ENCODE measurements around the gene SLC25A13.
"Not testable (repeated sequence)": the region's sequence is repeated elsewhere in the genome, so short reads cannot be mapped to it uniquely, and the experiment has no call there.

SLC25A13 gene

DNA sequence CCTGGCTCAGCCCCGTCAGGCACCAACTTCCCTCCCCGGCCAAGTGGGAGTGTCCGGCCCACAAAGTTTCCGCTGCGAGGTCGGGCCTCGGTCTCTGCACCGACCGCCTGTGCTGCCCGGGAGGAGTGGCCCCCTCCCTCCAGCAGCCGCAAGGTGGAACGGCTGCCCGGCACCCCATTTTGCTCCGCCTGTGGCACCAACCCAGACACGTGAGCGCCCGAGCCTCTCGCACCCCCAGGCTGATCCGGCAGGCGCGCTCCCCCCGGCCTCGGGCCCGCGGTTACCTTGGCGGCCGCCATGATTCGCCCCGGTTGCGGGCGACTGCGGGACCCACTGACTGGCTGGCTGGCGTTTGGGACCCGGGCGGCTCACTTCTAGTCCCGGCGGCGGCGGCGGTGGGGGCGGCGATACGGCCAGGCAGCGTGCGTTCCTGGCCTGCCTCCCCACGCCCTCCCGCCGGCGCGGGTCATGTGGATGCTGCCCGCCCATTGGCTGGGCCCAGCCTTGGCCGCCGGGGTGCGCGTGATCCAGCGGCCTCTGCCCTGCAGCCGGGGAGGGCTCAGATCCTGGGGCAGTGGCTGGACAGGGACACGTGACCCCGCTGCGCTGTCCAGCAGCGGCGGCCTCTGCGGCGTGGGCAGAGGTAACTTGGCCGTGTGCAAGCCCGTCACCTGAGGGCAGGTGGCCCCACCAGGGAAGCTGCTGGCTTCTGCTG is at the start of gene SLC25A13:
TSS of gene SLC25A13 (minus strand) at position 441 of the 715 bp plus-strand sequence. CDS start at position 299, 142 bp downstream.
- Histone ChIP-seq H3K27ac (ENCODE audit: low read length) (no peak within 1 kb of the TSS), H3K9me3 (ENCODE audit: control insufficient read depth, insufficient read depth, low read length) (no peaks in the 10 kb centered on the region), H3K4me3 (ENCODE audit: low read length) (peak within 1 kb of the TSS; percentile 66), H3K27me3 (ENCODE audit: control insufficient read depth, insufficient read depth, low read length) (no peaks in the 10 kb centered on the region), H3K4me1 (ENCODE audit: control insufficient read depth, insufficient read depth, low read length) (no peaks in the 10 kb centered on the region), H3K36me3 (ENCODE audit: control insufficient read depth, insufficient read depth, low read length) (no peaks in the 10 kb centered on the region)
- WGBS (ENCODE audit: insufficient coverage, insufficient read length), result no CpG with 5 or more reads among the region's 66 CpGs
- peak; percentile 67 for DNase-seq (ENCODE audit: low read depth, low spot score)

DNA sequence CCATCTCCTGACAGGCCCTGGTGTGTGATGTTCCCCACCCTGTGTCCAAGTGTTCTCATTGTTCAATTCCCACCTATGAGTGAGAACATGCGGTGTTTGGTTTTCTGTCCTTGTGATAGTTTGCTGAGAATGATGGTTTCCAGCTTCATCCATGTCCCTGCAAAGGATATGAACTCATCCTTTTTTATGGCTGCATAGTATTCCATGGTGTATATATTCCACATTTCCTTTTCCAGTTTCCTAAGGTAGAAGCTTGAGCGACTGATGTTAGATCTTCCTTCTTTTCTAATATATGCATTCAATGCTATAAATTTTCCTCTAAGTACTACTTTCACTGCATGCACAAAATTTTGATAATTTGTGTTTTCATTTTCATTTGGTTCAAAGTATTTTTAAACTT is 44.0 kb upstream of the SLC25A13 start:
- not testable (repeated sequence) for H3K9me3 ChIP-seq (ENCODE audit: control insufficient read depth, insufficient read depth, low read length); H3K27me3 ChIP-seq (ENCODE audit: control insufficient read depth, insufficient read depth, low read length); H3K4me1 ChIP-seq (ENCODE audit: control insufficient read depth, insufficient read depth, low read length); DNase-seq (ENCODE audit: low read depth, low spot score); H3K36me3 ChIP-seq (ENCODE audit: control insufficient read depth, insufficient read depth, low read length); H3K4me3 ChIP-seq (ENCODE audit: low read length); H3K27ac ChIP-seq (ENCODE audit: low read length)
- whole genome bisulfite sequencing (ENCODE audit: insufficient coverage, insufficient read length), result no CpG with 5 or more reads among the region's 2 CpGs

DNA sequence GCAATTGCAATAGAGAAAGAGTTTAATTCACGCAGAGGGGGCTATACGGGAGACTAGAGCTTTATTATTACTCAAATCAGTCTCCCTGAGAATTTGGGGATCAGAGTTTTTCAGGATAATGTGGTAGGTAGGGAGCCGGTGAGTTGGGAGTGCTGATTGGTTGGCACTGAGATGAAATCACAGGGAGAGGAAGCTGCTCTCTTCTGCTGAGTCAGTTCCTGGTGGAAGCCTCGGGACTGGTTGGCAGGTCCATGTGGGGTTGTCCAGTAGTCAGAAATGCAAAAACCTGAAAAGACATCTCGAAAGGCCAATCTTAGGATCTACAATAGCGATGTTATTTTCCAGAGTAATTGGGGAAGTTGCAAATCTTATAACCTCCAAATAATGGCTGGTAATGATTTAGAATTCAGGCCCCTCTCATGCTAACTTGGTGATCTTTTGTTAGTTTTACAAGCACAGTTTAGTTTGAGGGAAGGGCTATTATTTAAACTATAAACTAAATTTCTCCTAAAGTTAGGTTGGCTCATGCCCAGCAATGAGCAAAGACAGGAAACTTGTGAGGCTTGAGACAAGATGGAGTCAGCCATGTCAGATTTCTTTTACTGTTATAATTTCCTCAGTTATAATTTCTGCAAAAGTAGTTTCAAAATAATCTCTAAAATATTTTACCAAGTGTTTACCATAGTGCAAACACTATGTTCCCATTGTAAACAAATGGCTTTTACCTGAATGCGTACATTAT is 39.4 kb upstream of the SLC25A13 start:
- Histone ChIP-seq H3K4me1 (ENCODE audit: control insufficient read depth, insufficient read depth, low read length) (no peaks in the 10 kb centered on the region), H3K4me3 (ENCODE audit: low read length) (no peak overlapping the region), H3K9me3 (ENCODE audit: control insufficient read depth, insufficient read depth, low read length) (no peaks in the 10 kb centered on the region), H3K27me3 (ENCODE audit: control insufficient read depth, insufficient read depth, low read length) (no peaks in the 10 kb centered on the region), H3K36me3 (ENCODE audit: control insufficient read depth, insufficient read depth, low read length) (no peaks in the 10 kb centered on the region), H3K27ac (ENCODE audit: low read length) (no peak overlapping the region)
- DNase-seq (ENCODE audit: low read depth, low spot score), result no peak
- WGBS (ENCODE audit: insufficient coverage, insufficient read length), result no CpG with 5 or more reads among the region's 7 CpGs

DNA sequence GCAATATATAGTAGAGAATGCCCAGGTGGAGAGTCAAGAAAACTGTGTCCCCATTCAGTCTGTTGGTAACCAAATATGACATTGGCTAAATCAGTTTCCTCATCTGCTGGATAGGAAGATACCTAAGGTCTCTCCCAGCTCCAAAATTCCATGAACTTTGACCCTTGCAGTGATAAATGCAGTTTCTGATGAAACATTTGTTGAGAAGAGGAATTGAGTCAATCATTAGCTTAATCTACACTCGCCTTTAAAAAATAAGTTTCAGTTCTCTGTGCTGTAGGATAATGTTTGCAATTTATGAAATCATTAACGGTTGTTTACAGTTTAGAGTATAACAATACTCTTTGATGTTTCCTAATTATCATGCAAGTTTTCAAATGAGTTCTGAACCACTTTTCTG is 38.0 kb upstream of the SLC25A13 start:
- no peaks in the 10 kb centered on the region for H3K27me3 ChIP-seq (ENCODE audit: control insufficient read depth, insufficient read depth, low read length)
- H3K27ac ChIP-seq (ENCODE audit: low read length), result no peak overlapping the region
- H3K4me3 ChIP-seq (ENCODE audit: low read length), result no peak overlapping the region
- no CpG with 5 or more reads among the region's 2 CpGs for WGBS (ENCODE audit: insufficient coverage, insufficient read length)
- no peaks in the 10 kb centered on the region for H3K36me3 ChIP-seq (ENCODE audit: control insufficient read depth, insufficient read depth, low read length)
- no peak for DNase-seq (ENCODE audit: low read depth, low spot score)
- no peaks in the 10 kb centered on the region for H3K4me1 ChIP-seq (ENCODE audit: control insufficient read depth, insufficient read depth, low read length)
- no peaks in the 10 kb centered on the region for H3K9me3 ChIP-seq (ENCODE audit: control insufficient read depth, insufficient read depth, low read length)

DNA sequence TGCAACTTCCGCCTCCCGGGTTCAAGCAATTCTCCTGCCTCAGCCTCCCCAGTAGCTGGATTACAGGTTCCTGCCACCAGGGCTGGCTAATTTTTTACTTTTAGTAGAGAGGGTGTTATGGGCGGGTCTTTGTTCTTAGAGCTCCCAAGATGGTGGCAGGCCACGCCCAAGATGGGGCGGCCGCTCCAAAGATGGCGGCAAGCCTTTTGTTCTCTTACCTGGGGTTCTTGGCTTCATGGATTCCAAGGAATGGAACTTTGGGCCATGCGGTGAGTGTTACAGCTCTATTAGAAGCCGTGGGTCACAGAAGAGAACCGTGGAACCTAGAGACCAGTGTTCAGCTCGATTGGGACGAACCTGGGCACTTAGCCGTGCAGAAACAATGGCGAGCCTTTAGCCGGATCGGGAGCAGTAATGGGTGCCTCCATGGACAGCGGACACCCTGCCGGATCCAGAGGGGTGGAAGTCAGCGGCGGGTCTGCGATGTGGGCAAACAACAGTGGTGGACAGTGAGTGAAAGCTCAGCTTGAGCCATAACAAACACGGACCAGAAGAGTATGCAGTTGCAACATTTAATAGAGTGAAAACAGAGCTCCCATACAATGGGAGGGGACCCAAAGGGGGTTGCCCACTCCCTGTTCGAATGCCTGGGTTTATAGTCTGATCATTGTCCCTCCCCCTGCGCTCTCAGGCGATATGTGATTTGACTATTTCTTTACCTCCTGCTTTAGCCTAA is 36.5 kb upstream of the SLC25A13 start:
- DNase-seq (ENCODE audit: low read depth, low spot score); H3K4me3 ChIP-seq (ENCODE audit: low read length); H3K36me3 ChIP-seq (ENCODE audit: control insufficient read depth, insufficient read depth, low read length); H3K27me3 ChIP-seq (ENCODE audit: control insufficient read depth, insufficient read depth, low read length); H3K27ac ChIP-seq (ENCODE audit: low read length); H3K4me1 ChIP-seq (ENCODE audit: control insufficient read depth, insufficient read depth, low read length); H3K9me3 ChIP-seq (ENCODE audit: control insufficient read depth, insufficient read depth, low read length): not testable (repeated sequence)
- no CpG with 5 or more reads among the region's 25 CpGs for WGBS (ENCODE audit: insufficient coverage, insufficient read length)

- no CpG with 5 or more reads among the region's 2 CpGs for WGBS (ENCODE audit: insufficient coverage, insufficient read length)
- DNase-seq (ENCODE audit: low read depth, low spot score), result no peak
- no peak overlapping the region for H3K4me3 ChIP-seq (ENCODE audit: low read length)
- no peaks in the 10 kb centered on the region for H3K9me3 ChIP-seq (ENCODE audit: control insufficient read depth, insufficient read depth, low read length)
- no peaks in the 10 kb centered on the region for H3K36me3 ChIP-seq (ENCODE audit: control insufficient read depth, insufficient read depth, low read length)
- H3K27ac ChIP-seq (ENCODE audit: low read length), result no peak overlapping the region
- H3K27me3 ChIP-seq (ENCODE audit: control insufficient read depth, insufficient read depth, low read length), result no peaks in the 10 kb centered on the region
- no peaks in the 10 kb centered on the region for H3K4me1 ChIP-seq (ENCODE audit: control insufficient read depth, insufficient read depth, low read length)
These were observed 34.1 kb upstream of the SLC25A13 start for GRCh38 chr7:96355990-96356506.

DNA sequence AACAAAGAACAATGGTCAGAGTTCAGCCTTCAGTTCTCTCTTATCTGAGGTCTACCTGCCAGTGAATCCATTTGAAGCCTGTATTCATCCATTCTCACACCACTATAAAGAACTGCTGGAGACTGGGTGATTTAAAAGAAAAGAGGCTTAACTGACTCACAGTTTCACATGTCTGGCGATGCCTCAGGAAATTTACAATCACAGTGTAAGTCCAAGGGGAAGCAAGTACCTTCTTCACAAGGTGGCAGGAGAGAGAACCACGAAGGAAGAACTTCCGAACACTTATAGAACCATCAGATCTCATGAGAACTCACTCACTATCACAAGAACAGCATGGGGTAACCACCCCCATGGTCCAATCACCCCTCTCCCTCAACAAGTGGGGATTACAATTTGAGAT is 33.0 kb upstream of the SLC25A13 start:
- no CpG with 5 or more reads among the region's 3 CpGs for WGBS (ENCODE audit: insufficient coverage, insufficient read length)
- Histone ChIP-seq H3K36me3 (ENCODE audit: control insufficient read depth, insufficient read depth, low read length) (no peaks in the 10 kb centered on the region), H3K27me3 (ENCODE audit: control insufficient read depth, insufficient read depth, low read length) (no peaks in the 10 kb centered on the region), H3K4me1 (ENCODE audit: control insufficient read depth, insufficient read depth, low read length) (no peaks in the 10 kb centered on the region), H3K27ac (ENCODE audit: low read length) (no peak overlapping the region), H3K4me3 (ENCODE audit: low read length) (no peak overlapping the region), H3K9me3 (ENCODE audit: control insufficient read depth, insufficient read depth, low read length) (no peaks in the 10 kb centered on the region)
- DNase-seq (ENCODE audit: low read depth, low spot score), result no peak

DNA sequence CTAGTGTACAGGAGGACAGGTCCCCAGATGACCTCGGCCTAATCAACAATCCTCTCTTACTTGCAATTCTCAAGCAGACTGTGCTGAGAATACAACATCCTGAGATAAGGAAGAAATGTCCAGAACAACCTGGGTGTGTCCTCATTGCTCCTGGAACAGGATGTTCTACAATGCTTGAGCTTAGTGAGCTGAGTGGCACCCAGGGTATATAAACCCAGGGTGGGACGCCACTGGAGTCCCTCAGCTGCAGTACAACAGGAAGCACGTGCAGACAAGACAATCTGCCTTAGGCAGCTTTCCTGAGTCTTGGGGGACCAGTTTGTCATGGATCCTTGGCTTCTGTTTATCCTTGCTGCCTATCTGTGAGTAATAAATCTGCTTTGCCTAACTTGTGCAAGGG is 27.7 kb upstream of the SLC25A13 start:
- no peaks in the 10 kb centered on the region for H3K4me1 ChIP-seq (ENCODE audit: control insufficient read depth, insufficient read depth, low read length)
- H3K4me3 ChIP-seq (ENCODE audit: low read length), result no peak overlapping the region
- no peaks in the 10 kb centered on the region for H3K36me3 ChIP-seq (ENCODE audit: control insufficient read depth, insufficient read depth, low read length)
- DNase-seq (ENCODE audit: low read depth, low spot score), result no peak
- no peaks in the 10 kb centered on the region for H3K9me3 ChIP-seq (ENCODE audit: control insufficient read depth, insufficient read depth, low read length)
- no peak overlapping the region for H3K27ac ChIP-seq (ENCODE audit: low read length)
- H3K27me3 ChIP-seq (ENCODE audit: control insufficient read depth, insufficient read depth, low read length), result no peaks in the 10 kb centered on the region
- WGBS (ENCODE audit: insufficient coverage, insufficient read length), result no CpG with 5 or more reads among the region's 3 CpGs

- no CpG with 5 or more reads among the region's 2 CpGs for WGBS (ENCODE audit: insufficient coverage, insufficient read length)
- no peaks in the 10 kb centered on the region for H3K4me1 ChIP-seq (ENCODE audit: control insufficient read depth, insufficient read depth, low read length)
- no peaks in the 10 kb centered on the region for H3K36me3 ChIP-seq (ENCODE audit: control insufficient read depth, insufficient read depth, low read length)
- no peak overlapping the region for H3K4me3 ChIP-seq (ENCODE audit: low read length)
- no peak for DNase-seq (ENCODE audit: low read depth, low spot score)
- no peak overlapping the region for H3K27ac ChIP-seq (ENCODE audit: low read length)
- H3K27me3 ChIP-seq (ENCODE audit: control insufficient read depth, insufficient read depth, low read length), result no peaks in the 10 kb centered on the region
- no peaks in the 10 kb centered on the region for H3K9me3 ChIP-seq (ENCODE audit: control insufficient read depth, insufficient read depth, low read length)
These were observed 25.6 kb upstream of the SLC25A13 start for GRCh38 chr7:96347471-96347870.

GRCh38 chr7:96346293-96346953 is 24.5 kb upstream of the SLC25A13 start:
- Histone ChIP-seq H3K36me3 (ENCODE audit: control insufficient read depth, insufficient read depth, low read length) (no peaks in the 10 kb centered on the region), H3K4me1 (ENCODE audit: control insufficient read depth, insufficient read depth, low read length) (no peaks in the 10 kb centered on the region), H3K4me3 (ENCODE audit: low read length) (no peak overlapping the region), H3K9me3 (ENCODE audit: control insufficient read depth, insufficient read depth, low read length) (no peaks in the 10 kb centered on the region), H3K27ac (ENCODE audit: low read length) (no peak overlapping the region), H3K27me3 (ENCODE audit: control insufficient read depth, insufficient read depth, low read length) (no peaks in the 10 kb centered on the region)
- no CpG with 5 or more reads among the region's 5 CpGs for WGBS (ENCODE audit: insufficient coverage, insufficient read length)
- no peak for DNase-seq (ENCODE audit: low read depth, low spot score)

Data from iPS DF 6.9 (cell line).